Kidney (tissue), 14 donors: ENCODE measurements around the gene SOX6. TPM values are rescaled to one million over a fixed set of nuclear protein-coding genes. Genes with fewer than 3 reads are reported as not detected.
A peak's percentile ranks its signal among the peaks of the same experiment; 100 is the strongest.

Experiments used
- DNase-seq, 5 donors: peaks; one replicate each; pipeline ENCODE4 v3.0.0-alpha.2; 2013 to 2020
- FAIRE-seq: peaks from 2 replicates; lab custom pipeline; 2012; peaks lifted over from hg19 to GRCh38; lab: Jason Lieb, UNC
- H3K27ac ChIP-seq, 2 donors: one replicate each; pipeline ENCODE4 v1.7.0; 2013; ENCODE audit warnings: low read depth in 2 of 2, low read length in 2 of 2, inconsistent platforms in 1 of 2
- H3K27me3 ChIP-seq: one replicate; pipeline ENCODE4 v1.7.1; 2013; ENCODE audit warnings: low read length, inconsistent platforms; ENCODE audit not compliant: control insufficient read depth, insufficient read depth
- H3K36me3 ChIP-seq, 3 donors: one replicate each; pipeline versions ENCODE4 v1.7.0 to v1.7.1; 2013; ENCODE audit warnings: low read length in 3 of 3, control low read depth in 1 of 3, inconsistent platforms in 1 of 3; ENCODE audit not compliant: insufficient read depth in 3 of 3, control insufficient read depth in 2 of 3
- H3K4me1 ChIP-seq, 3 donors: one replicate each; pipeline versions ENCODE4 v1.7.0 to v1.7.1; 2013; ENCODE audit warnings: low read length in 3 of 3, inconsistent platforms in 1 of 3, low read depth in 1 of 3; ENCODE audit not compliant: control insufficient read depth in 2 of 3, insufficient read depth in 2 of 3
- H3K4me3 ChIP-seq, 3 donors: one replicate each; pipeline versions ENCODE4 v1.7.0 to v1.8.1; 2013; ENCODE audit warnings: low read length in 3 of 3, control low read depth in 1 of 3, inconsistent platforms in 1 of 3
- H3K9ac ChIP-seq, 3 donors: one replicate each; pipeline versions ENCODE4 v1.7.0 to v1.7.1; 2013; ENCODE audit warnings: low read length in 3 of 3, control low read depth in 1 of 3, inconsistent platforms in 1 of 3
- H3K9me3 ChIP-seq, 3 donors: one replicate each; pipeline versions ENCODE4 v1.7.0 to v1.7.1; 2013; ENCODE audit warnings: low read length in 3 of 3, control low read depth in 1 of 3, inconsistent platforms in 1 of 3; ENCODE audit not compliant: control insufficient read depth in 2 of 3, insufficient read depth in 1 of 3
- intact Hi-C: fragments of 100-400 bp; cut with DNase I; formaldehyde crosslinking; loops from one replicate; pipeline ENCODE4 v1.11.1; 2022
- polyA plus RNA-seq: library from polyadenylated mRNA; stranded (reverse); fragments of 350-450 nt; fragmentation: Illumina TruSeq; extraction: RNeasy Lipid Tissue Mini Kit (QIAGEN cat#74804); gene quantifications from one replicate; pipeline ENCODE4 v1.2.3, GENCODE V29; 2014; ENCODE audit warnings: low read depth, low replicate concordance; ENCODE audit not compliant: insufficient read depth
- total RNA-seq: library from RNA; stranded (reverse); fragmentation: NEBNext Ultra II Directional; extraction: Animal tissue kit (Norgen Biotek cat#: 25700); gene quantifications from one replicate; pipeline ENCODE4 v1.2.1, GENCODE V29; 2021
- TF ChIP-seq, protein P1 (sequence below): IDR thresholded peaks from 3 replicates; pipeline ENCODE4 v1.5.1; 2012; ENCODE audit warnings: mild to moderate bottlenecking, moderate library complexity, borderline replicate concordance; ENCODE audit not compliant: insufficient read depth; ENCODE audit errors: extremely low read depth
- donor health status: control.
- donor health status: control.
- donor health status: control.
- donor health status: control.
- donor health status: control.
- donor health status: DM: yes; HTN: yes; CAD: no.
- donor health status: Normal renal cell carcinoma (clear cell type).

SOX6 gene
- total and polyA plus RNA-seq, 2 donors from 2014 or later = 5.0 to 47.3 TPM

- TF ChIP-seq, protein P1, sequence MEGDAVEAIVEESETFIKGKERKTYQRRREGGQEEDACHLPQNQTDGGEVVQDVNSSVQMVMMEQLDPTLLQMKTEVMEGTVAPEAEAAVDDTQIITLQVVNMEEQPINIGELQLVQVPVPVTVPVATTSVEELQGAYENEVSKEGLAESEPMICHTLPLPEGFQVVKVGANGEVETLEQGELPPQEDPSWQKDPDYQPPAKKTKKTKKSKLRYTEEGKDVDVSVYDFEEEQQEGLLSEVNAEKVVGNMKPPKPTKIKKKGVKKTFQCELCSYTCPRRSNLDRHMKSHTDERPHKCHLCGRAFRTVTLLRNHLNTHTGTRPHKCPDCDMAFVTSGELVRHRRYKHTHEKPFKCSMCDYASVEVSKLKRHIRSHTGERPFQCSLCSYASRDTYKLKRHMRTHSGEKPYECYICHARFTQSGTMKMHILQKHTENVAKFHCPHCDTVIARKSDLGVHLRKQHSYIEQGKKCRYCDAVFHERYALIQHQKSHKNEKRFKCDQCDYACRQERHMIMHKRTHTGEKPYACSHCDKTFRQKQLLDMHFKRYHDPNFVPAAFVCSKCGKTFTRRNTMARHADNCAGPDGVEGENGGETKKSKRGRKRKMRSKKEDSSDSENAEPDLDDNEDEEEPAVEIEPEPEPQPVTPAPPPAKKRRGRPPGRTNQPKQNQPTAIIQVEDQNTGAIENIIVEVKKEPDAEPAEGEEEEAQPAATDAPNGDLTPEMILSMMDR = no peak
- Histone ChIP-seq H3K36me3 (no peaks in the 10 kb centered on the region), H3K27me3 (no peaks in the 10 kb centered on the region), H3K27ac (no peak overlapping the region), H3K4me1 (no peaks in the 10 kb centered on the region), H3K9ac (no peak overlapping the region), H3K4me3 (no peak overlapping the region), H3K9me3 (no peaks in the 10 kb centered on the region)
- intact Hi-C loops = no loop called here
- FAIRE-seq (no peak), DNase-seq (no peak)
Measured at GRCh38 chr11:16088774-16089173, 267.6 kb downstream of the SOX6 start.

DNA sequence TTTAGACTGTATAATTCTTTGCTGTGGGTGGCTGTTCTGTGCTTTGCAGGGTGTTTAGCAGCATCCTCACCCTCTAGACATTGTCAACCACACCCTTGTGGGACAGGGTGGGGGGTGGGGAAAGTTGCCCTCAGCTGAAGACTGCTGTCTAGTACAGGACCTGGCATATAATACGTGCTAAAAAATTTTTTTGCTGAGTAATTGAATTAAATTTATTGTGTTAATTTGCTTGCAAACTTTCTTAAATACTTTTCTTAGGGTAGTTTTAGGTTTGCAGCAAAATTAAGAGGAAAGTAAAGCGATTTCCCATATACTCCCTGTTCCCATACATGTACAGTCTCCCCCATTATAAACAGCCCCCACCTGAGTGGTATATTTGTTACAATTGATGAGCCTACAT is 268.5 kb downstream of the SOX6 start:
- intact Hi-C loops = no loop called here
- Histone ChIP-seq H3K4me3 (no peak overlapping the region), H3K36me3 (no peaks in the 10 kb centered on the region), H3K9me3 (no peaks in the 10 kb centered on the region), H3K4me1 (no peaks in the 10 kb centered on the region), H3K9ac (no peak overlapping the region), H3K27me3 (no peaks in the 10 kb centered on the region), H3K27ac (no peak overlapping the region)
- TF ChIP-seq, protein P1 = no peak
- DNase-seq (no peak), FAIRE-seq (no peak)

DNA sequence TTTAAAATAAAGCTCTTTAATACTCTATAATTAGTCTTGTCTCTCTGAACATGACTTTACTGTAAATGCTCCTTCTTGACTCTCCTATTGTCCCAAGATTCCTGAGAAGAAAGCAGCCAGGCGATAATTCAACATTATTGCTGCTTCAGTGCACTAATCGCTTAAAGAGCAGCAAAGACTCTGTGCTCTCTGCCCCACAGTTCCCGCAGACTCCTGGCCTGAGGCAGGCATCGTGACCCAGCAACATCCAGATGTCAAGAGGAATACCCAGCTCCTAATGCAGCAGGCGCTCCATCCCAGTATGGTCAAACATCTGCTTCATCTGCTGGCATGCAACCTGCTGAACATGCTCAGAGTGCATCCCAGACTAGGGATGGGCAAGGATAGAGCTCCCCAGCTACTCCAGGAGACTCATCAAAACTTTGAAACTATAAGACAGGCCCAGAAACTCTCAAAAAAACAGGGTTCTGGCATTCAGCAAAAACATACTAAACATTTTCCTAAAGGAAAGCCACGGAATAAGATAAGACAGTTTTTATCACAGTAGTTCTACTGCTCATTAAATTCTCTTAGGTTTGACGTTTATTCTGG is 270.0 kb downstream of the SOX6 start:
- no peak overlapping the region for H3K27ac ChIP-seq
- TF ChIP-seq, protein P1 = no peak
- no peaks in the 10 kb centered on the region for H3K4me1 ChIP-seq
- H3K9ac ChIP-seq = no peak overlapping the region
- no peaks in the 10 kb centered on the region for H3K27me3 ChIP-seq
- H3K36me3 ChIP-seq = no peaks in the 10 kb centered on the region
- H3K4me3 ChIP-seq = no peak overlapping the region
- DNase-seq (peak in 3 of 5 donors; percentile 47 to 54 (median 50)), FAIRE-seq (no peak)
- H3K9me3 ChIP-seq = no peaks in the 10 kb centered on the region
- intact Hi-C loops = no loop called here
